ENCODE results near the gene CNOT11.

CNOT11 gene

GRCh38 chr2:101290711-101291110 is 38.0 kb downstream of the CNOT11 start:
- H3K27ac ChIP-seq, result no peak overlapping the region

DNA sequence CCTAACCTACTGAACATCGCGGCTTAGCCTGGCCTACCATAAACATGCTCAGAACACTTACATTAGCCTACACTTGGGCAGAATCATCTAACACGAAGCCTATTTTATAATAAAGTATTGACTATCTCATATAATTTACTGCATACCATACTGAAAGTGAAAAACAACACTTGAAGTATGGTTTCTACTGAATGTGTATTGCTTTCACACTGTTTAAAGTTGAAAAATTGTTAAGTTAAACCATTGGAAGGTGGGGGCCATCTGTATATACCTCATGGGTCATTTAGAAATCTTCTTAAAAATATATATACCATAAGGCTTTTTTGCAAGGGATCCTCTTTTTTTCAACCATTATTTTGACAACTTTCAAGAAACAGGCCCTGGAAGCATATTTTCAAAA is 39.3 kb downstream of the CNOT11 start:
- Histone ChIP-seq H3K36me3 (ENCODE audit: control insufficient read depth, insufficient read depth, low read length) (no peaks in the 10 kb centered on the region), H2AFZ (no peak overlapping the region), H3K27ac (no peak overlapping the region), H3K79me2 (peaks cover 2% of the 10 kb centered on the region), H3K4me1 (peaks cover 5% of the 10 kb centered on the region), H3K9ac (no peak overlapping the region), H3K27me3 (ENCODE audit: control insufficient read depth, insufficient read depth, low read length) (no peaks in the 10 kb centered on the region), H3K9me3 (ENCODE audit: control insufficient read depth, low read length) (no peaks in the 10 kb centered on the region), H3K4me3 (ENCODE audit: low read depth, low read length) (no peak overlapping the region), H3K4me2 (ENCODE audit: low read length) (no peak overlapping the region)
- TF ChIP-seq CTCF (IDR thresholded peaks at IDR 0.05), result no peak

More at GRCh38 chr2:101290711-101291110, 38.0 kb downstream of the CNOT11 start:
- Histone ChIP-seq H3K79me2 (no peaks in the 10 kb centered on the region), H3K4me2 (ENCODE audit: low read length) (no peak overlapping the region), H3K4me1 (peaks cover 5% of the 10 kb centered on the region), H3K9ac (no peak overlapping the region), H2AFZ (no peak overlapping the region), H3K36me3 (ENCODE audit: control insufficient read depth, insufficient read depth, low read length) (no peaks in the 10 kb centered on the region), H3K27me3 (ENCODE audit: control insufficient read depth, insufficient read depth, low read length) (no peaks in the 10 kb centered on the region), H3K9me3 (ENCODE audit: control insufficient read depth, low read length) (no peaks in the 10 kb centered on the region), H3K4me3 (ENCODE audit: low read depth, low read length) (no peak overlapping the region)
- TF ChIP-seq CTCF (IDR thresholded peaks at IDR 0.05), result no peak

DNA sequence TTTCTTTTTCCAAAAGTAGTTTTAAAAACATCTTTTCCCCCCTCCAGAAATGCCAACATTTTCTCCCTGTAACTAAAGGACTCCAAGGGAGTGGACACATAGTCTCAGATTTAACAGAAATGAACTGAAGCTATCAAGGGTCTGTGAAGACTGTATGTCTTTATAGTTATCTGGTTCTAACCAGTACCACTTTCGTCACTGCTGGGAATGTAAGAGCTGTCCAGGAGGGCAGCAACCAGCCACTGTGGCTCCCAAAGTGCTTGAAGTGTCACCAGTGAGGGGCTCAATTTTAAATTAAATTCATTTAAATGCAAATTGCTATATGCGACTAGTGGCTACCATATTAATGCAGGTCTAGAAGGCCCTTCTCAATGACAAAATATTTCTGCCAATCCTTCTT is 40.9 kb downstream of the CNOT11 start:
- Histone ChIP-seq H3K9me3 (ENCODE audit: control insufficient read depth, low read length) (no peaks in the 10 kb centered on the region), H3K9ac (no peak overlapping the region), H3K27ac (no peak overlapping the region), H3K4me2 (ENCODE audit: low read length) (no peak overlapping the region), H2AFZ (no peak overlapping the region), H3K4me1 (peaks cover 5% of the 10 kb centered on the region), H3K36me3 (ENCODE audit: control insufficient read depth, insufficient read depth, low read length) (no peaks in the 10 kb centered on the region), H3K27me3 (ENCODE audit: control insufficient read depth, insufficient read depth, low read length) (no peaks in the 10 kb centered on the region), H3K79me2 (peaks cover 9% of the 10 kb centered on the region), H3K4me3 (ENCODE audit: low read depth, low read length) (no peak overlapping the region)
- no peak for TF ChIP-seq CTCF (IDR thresholded peaks at IDR 0.05)

DNA sequence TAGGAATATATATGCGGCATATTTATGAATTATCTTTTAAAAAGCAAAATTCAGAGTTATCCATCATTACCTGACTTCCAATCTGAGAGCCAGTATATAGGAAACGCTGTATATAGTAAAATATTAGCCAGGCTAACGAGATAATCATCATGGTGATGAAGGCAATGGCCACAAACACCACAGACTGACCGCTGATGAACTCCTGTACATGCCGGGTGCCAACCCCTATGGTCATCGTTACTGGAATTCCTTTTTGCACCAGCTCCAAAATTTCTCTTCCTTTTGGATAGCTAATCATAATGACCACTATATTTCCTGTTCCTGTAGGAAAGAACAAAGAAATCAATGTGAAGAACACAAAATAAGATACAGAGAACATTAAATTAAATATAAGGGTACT is 42.2 kb downstream of the CNOT11 start:
- Histone ChIP-seq H3K4me2 (ENCODE audit: low read length) (no peak overlapping the region), H3K27ac (no peak overlapping the region), H3K79me2 (peaks cover 9% of the 10 kb centered on the region), H3K36me3 (ENCODE audit: control insufficient read depth, insufficient read depth, low read length) (no peaks in the 10 kb centered on the region), H3K9me3 (ENCODE audit: control insufficient read depth, low read length) (no peaks in the 10 kb centered on the region), H3K27me3 (ENCODE audit: control insufficient read depth, insufficient read depth, low read length) (no peaks in the 10 kb centered on the region), H3K9ac (no peak overlapping the region), H2AFZ (no peak overlapping the region), H3K4me3 (ENCODE audit: low read depth, low read length) (no peak overlapping the region), H3K4me1 (peaks cover 5% of the 10 kb centered on the region)
- no peak for TF ChIP-seq CTCF (IDR thresholded peaks at IDR 0.05)

DNA sequence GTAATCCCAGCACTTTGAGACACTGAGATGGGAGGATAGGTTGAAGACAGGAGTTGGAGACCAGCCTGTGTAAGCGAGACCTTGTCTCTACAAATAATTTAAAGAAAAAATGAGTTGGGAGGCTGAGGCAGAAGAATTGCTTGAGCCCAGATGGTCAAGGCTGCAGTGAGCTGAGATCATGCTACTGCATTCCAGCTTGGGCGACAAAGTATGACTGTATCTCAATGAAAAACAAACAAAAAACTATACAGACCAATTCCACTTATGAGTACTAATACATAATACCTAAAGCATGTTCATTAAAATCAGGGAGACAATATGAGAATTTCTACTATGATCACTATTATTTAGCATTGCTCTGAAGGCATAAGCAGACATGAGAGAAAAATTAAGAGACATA is 43.2 kb downstream of the CNOT11 start:
- no peak for TF ChIP-seq CTCF (IDR thresholded peaks at IDR 0.05)
- no peak overlapping the region for H2AFZ ChIP-seq
- no peak overlapping the region for H3K4me3 ChIP-seq (ENCODE audit: low read depth, low read length)
- H3K79me2 ChIP-seq, result peaks cover 11% of the 10 kb centered on the region
- H3K27ac ChIP-seq, result no peak overlapping the region
- no peak overlapping the region for H3K4me2 ChIP-seq (ENCODE audit: low read length)
- no peak overlapping the region for H3K9ac ChIP-seq
- no peaks in the 10 kb centered on the region for H3K36me3 ChIP-seq (ENCODE audit: control insufficient read depth, insufficient read depth, low read length)
- H3K27me3 ChIP-seq (ENCODE audit: control insufficient read depth, insufficient read depth, low read length), result no peaks in the 10 kb centered on the region
- H3K9me3 ChIP-seq (ENCODE audit: control insufficient read depth, low read length), result no peaks in the 10 kb centered on the region
- H3K4me1 ChIP-seq, result peaks cover 5% of the 10 kb centered on the region

Measured in parathyroid adenoma (tissue), 2 donors.